ENCODE data around the gene IL17RE.
"Not testable (repeated sequence)": the region's sequence is repeated elsewhere in the genome, so short reads cannot be mapped to it uniquely, and the experiment has no call there.

DNA sequence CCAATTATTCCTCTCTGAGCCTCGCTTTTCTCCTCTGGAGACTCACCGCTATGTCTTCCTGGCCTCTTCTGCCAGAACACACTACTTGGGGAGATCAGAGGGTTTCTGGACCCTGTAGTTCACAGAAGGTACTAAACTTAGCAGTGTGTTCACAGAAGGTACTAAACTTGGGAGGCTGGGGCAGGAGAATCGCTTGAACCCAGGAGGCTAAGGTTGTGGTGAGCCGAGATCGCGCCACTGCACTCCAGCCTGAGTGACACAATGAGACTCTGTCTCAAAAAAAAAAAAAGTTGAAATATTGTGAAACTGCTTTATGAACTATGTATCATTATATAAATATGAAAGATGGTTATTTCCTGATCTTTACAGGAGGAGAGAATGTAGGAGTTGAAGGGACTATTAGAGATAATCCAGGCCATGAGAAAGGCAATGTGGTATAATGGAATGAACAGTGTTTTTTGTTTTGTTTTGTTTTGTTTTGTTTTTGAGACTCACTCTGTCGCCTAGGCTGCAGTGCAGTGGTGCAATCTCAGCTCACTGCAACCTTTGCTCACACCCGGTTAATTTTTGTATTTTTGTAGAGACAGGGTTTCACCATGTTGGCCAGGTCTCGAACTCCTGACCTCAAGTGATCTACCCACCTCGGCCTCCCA lies 5.8 kb upstream of the IL17RE start:
- TF ChIP-seq CTCF, POLR2A (IDR thresholded peaks at IDR 0.05): not testable (repeated sequence)

All from lower leg skin (tissue), 3 donors.